Neural progenitor cell (in vitro differentiated cells): Measurements from ENCODE around the gene POC5.

ENCODE experiments used
- EZH2phosphoT487 ChIP-seq: fragments of 200-600 bp; sonication (generic); IDR thresholded peaks from 2 replicates; pipeline ENCODE4 v1.6.1; 2017; ENCODE audit warnings: antibody characterized with exemption
- TF ChIP-seq, protein P1 (sequence below): fragments of 200-600 bp; sonication (generic); IDR thresholded peaks from 2 replicates; pipeline ENCODE4 v1.5.1; 2017; ENCODE audit warnings: antibody characterized with exemption, mild to moderate bottlenecking

DNA sequence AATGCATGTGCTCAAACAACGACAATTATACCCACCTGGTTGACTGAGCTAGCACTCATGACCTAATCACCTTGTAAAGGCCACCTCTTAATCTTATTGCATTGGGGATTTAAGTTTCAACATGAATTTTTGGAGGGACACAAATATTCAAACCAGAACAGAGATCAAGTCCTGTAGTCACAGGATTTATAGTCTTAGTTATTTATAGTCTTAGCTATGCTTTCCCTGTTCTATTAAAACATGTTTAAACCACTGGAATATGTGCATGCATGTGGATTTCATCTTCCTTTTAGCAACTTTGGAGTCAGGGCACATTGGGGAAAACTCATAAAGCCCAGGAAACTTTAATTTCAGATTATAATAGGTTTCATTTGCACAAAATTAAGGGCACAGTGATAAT, 79.3 kb downstream of the POC5 start:
- TF ChIP-seq, protein P1, sequence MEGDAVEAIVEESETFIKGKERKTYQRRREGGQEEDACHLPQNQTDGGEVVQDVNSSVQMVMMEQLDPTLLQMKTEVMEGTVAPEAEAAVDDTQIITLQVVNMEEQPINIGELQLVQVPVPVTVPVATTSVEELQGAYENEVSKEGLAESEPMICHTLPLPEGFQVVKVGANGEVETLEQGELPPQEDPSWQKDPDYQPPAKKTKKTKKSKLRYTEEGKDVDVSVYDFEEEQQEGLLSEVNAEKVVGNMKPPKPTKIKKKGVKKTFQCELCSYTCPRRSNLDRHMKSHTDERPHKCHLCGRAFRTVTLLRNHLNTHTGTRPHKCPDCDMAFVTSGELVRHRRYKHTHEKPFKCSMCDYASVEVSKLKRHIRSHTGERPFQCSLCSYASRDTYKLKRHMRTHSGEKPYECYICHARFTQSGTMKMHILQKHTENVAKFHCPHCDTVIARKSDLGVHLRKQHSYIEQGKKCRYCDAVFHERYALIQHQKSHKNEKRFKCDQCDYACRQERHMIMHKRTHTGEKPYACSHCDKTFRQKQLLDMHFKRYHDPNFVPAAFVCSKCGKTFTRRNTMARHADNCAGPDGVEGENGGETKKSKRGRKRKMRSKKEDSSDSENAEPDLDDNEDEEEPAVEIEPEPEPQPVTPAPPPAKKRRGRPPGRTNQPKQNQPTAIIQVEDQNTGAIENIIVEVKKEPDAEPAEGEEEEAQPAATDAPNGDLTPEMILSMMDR, result no peak
- TF ChIP-seq EZH2phosphoT487, result no peak
